HG03565 (cell line): Measurements from ENCODE around the gene CYB561A3.

Experiments
- ATAC-seq: cut with Tn5 transposase; IDR thresholded peaks from one replicate; pipeline ENCODE4 v1.9.1; 2021; ENCODE audit warnings: mild to moderate bottlenecking, moderate library complexity; ENCODE audit not compliant: unreplicated experiment

Gene CYB561A3

GRCh38 chr11:61329871-61330270 lies 31.8 kb downstream of the CYB561A3 start:
- ATAC-seq: no peak

GRCh38 chr11:61328351-61328750 lies 33.3 kb downstream of the CYB561A3 start:
- no peak for ATAC-seq

GRCh38 chr11:61327669-61328071 lies 34.0 kb downstream of the CYB561A3 start:
- no peak for ATAC-seq

GRCh38 chr11:61325649-61326414 lies 35.9 kb downstream of the CYB561A3 start:
- no peak for ATAC-seq

GRCh38 chr11:61315260-61315659 lies 46.4 kb downstream of the CYB561A3 start:
- no peak for ATAC-seq

GRCh38 chr11:61310749-61311148 lies 50.9 kb downstream of the CYB561A3 start:
- no peak for ATAC-seq

- no peak for ATAC-seq
Measured at GRCh38 chr11:61309739-61310138, 51.9 kb downstream of the CYB561A3 start.

- no peak for ATAC-seq
Measured at GRCh38 chr11:61309141-61309540, 52.5 kb downstream of the CYB561A3 start.

GRCh38 chr11:61307354-61307753 lies 54.3 kb downstream of the CYB561A3 start:
- ATAC-seq: no peak

GRCh38 chr11:61306221-61306620 lies 55.5 kb downstream of the CYB561A3 start:
- no peak for ATAC-seq

GRCh38 chr11:61305417-61305816 lies 56.3 kb downstream of the CYB561A3 start:
- ATAC-seq: no peak

GRCh38 chr11:61303725-61304124 lies 58.0 kb downstream of the CYB561A3 start:
- no peak for ATAC-seq

- no peak for ATAC-seq
Measured at GRCh38 chr11:61302550-61302949, 59.1 kb downstream of the CYB561A3 start.
